A673 (cell line): ENCODE data around the gene NPBWR2. TPM values are rescaled to one million over a fixed set of nuclear protein-coding genes. Genes with fewer than 3 reads are reported as not detected.

Experiments used
- BruUV-seq: library from RNA; stranded (reverse); fragments of 400-500 nt; replicated peaks from 2 replicates; lab custom pipeline; 2021; lab: Mats Ljungman, UMichigan
- CTCF ChIA-PET: fragments of 300-600 bp; sonication (Branson Sonifier 250); formaldehyde crosslinking; loops from one replicate; lab custom pipeline; 2022; ENCODE audit warnings: antibody characterized with exemption; lab: Charles Lee
- POLR2A ChIA-PET: fragments of 300-600 bp; sonication (Branson Sonifier 250); formaldehyde crosslinking; loops from one replicate; lab custom pipeline; 2022; ENCODE audit warnings: antibody characterized with exemption; ENCODE audit not compliant: low non-redundant PET; lab: Charles Lee
- DNase-seq: peaks from one replicate; pipeline ENCODE4 v3.0.0-alpha.2; 2015; ENCODE audit warnings: low spot score
- H3K27ac ChIP-seq: fragments of 200-600 bp; sonication (generic); 2 replicates; pipeline ENCODE4 v1.5.1; 2016; ENCODE audit warnings: mixed run types, low read depth, mild to moderate bottlenecking, mixed read lengths, antibody characterized with exemption, low read length; ENCODE audit not compliant: poor library complexity, severe bottlenecking
- H3K27me3 ChIP-seq: fragments of 200-600 bp; sonication (generic); replicated peaks from 2 replicates; pipeline ENCODE4 v1.6.1; 2017; ENCODE audit warnings: mixed run types, low read depth, mild to moderate bottlenecking, mixed read lengths, antibody characterized with exemption, low read length; ENCODE audit not compliant: insufficient read depth, poor library complexity
- H3K36me3 ChIP-seq: fragments of 200-600 bp; sonication (generic); 2 replicates; pipeline ENCODE4 v1.6.1; 2016; ENCODE audit warnings: mixed run types, mild to moderate bottlenecking, mixed read lengths, antibody characterized with exemption, low read length; ENCODE audit not compliant: insufficient read depth, poor library complexity, severe bottlenecking
- H3K4me1 ChIP-seq: fragments of 200-600 bp; sonication (generic); 2 replicates; pipeline ENCODE4 v1.6.1; 2017; ENCODE audit warnings: mixed run types, mild to moderate bottlenecking, mixed read lengths, antibody characterized with exemption, low read length; ENCODE audit not compliant: insufficient read depth, poor library complexity, severe bottlenecking
- H3K4me3 ChIP-seq: fragments of 200-600 bp; sonication (generic); 2 replicates; pipeline ENCODE4 v1.5.1; 2016; ENCODE audit warnings: low read depth, mixed run types, mild to moderate bottlenecking, mixed read lengths, low read length; ENCODE audit not compliant: poor library complexity, severe bottlenecking
- H3K9me3 ChIP-seq: fragments of 200-600 bp; sonication (generic); 2 replicates; pipeline ENCODE4 v1.6.1; 2016; ENCODE audit warnings: mixed run types, low read depth, mild to moderate bottlenecking, mixed read lengths, antibody characterized with exemption, low read length; ENCODE audit not compliant: poor library complexity, severe bottlenecking
- CTCF ChIP-seq: fragments of 300-800, 200-600 bp; sonication (generic); conservative IDR thresholded peaks from 2 replicates; pipeline ENCODE4 v1.5.1; 2017; ENCODE audit warnings: low read depth, mild to moderate bottlenecking, antibody characterized with exemption, low read length, moderate library complexity, mixed read lengths
- EZH2 ChIP-seq: fragments of 200-600 bp; sonication (generic); IDR thresholded peaks from 2 replicates; pipeline ENCODE4 v1.6.1; 2017; ENCODE audit warnings: borderline replicate concordance, low read depth, mild to moderate bottlenecking, mixed read lengths, antibody characterized with exemption, low read length; ENCODE audit not compliant: poor library complexity, severe bottlenecking
- intact Hi-C: fragments of 100-400 bp; cut with micrococcal nuclease; formaldehyde crosslinking; loops from one replicate; pipeline ENCODE4 v1.10.0; 2022; ENCODE audit not compliant: unreplicated experiment
- total RNA-seq: library from RNA; stranded (reverse); gene quantifications from 2 replicates; pipeline ENCODE4 v1.2.3, GENCODE V29; 2021

The NPBWR2 gene
- total RNA-seq, 1 experiment from 2014 or later: not detected

- Histone ChIP-seq H3K4me3 (no peak overlapping the region), H3K36me3 (no peaks in the 10 kb centered on the region), H3K9me3 (peaks cover 5% of the 10 kb centered on the region), H3K27ac (no peak overlapping the region), H3K27me3 (peaks cover 4% of the 10 kb centered on the region), H3K4me1 (no peaks in the 10 kb centered on the region)
- CTCF ChIA-PET: no interaction called here
- DNase-seq: no peak
- POLR2A ChIA-PET: no interaction called here
- no peak for TF ChIP-seq EZH2
- TF ChIP-seq CTCF: 0 out of 2 replicates have a peak, but pooled peaks have one; percentile 27
- no TSS peak for BruUV-seq
- intact Hi-C loops: no loop called here
These were observed 38.3 kb upstream of the NPBWR2 start for GRCh38 chr20:64145458-64146300.

GRCh38 chr20:64144144-64144912 lies 37.0 kb upstream of the NPBWR2 start:
- Histone ChIP-seq H3K4me3 (no peak overlapping the region), H3K4me1 (no peaks in the 10 kb centered on the region), H3K9me3 (peaks cover 5% of the 10 kb centered on the region), H3K36me3 (no peaks in the 10 kb centered on the region), H3K27me3 (peaks cover 12% of the 10 kb centered on the region), H3K27ac (no peak overlapping the region)
- POLR2A ChIA-PET: no interaction called here
- no TSS peak for BruUV-seq
- intact Hi-C loops: no loop called here
- DNase-seq: no peak
- TF ChIP-seq CTCF (no peak), EZH2 (no peak)
- CTCF ChIA-PET: no interaction called here

- peaks cover 5% of the 10 kb centered on the region for H3K9me3 ChIP-seq
- intact Hi-C loops: no loop called here
- BruUV-seq: no TSS peak
- POLR2A ChIA-PET: no interaction called here
- H3K27ac ChIP-seq: no peak overlapping the region
- H3K4me1 ChIP-seq: no peaks in the 10 kb centered on the region
- CTCF ChIA-PET: no interaction called here
- no peak for DNase-seq
- H3K4me3 ChIP-seq: no peak overlapping the region
- no peaks in the 10 kb centered on the region for H3K36me3 ChIP-seq
- peaks cover 12% of the 10 kb centered on the region for H3K27me3 ChIP-seq
- TF ChIP-seq CTCF (no peak), EZH2 (no peak)
These were observed 35.8 kb upstream of the NPBWR2 start for GRCh38 chr20:64143018-64143801.
